Measurements from ENCODE around the gene ZNF552. TPM values are rescaled to one million over a fixed set of nuclear protein-coding genes. Genes with fewer than 3 reads are reported as not detected.
A peak's percentile ranks its signal among the peaks of the same experiment; 100 is the strongest.

Gene ZNF552
- polyA plus RNA-seq, 1 donor, result 7.1 TPM

DNA sequence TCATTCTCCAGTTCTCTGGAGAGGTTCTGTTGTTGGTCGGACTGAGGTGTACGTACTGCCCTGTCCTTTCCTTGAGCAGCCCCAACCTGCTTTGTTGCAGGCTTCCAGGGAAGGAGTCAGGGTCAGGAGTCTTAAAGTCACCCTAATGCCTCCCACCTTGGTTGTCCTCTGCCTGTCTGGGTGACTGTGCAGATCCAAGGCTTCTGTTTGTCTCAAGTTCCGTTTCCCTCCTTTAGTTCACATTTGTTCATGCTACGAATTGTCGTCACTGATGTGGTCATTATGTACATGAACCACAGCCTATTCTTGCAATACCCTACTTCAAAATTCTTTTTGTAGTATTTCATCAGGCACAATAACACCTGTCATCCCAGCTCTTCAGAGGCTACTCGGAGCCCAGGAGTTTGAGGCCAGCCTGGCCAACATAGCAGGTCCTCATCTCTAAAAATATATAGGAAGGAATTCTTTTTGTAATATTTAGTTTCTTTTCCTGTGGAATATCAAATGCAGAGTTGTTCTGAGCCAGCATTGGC, 37.9 kb downstream of the ZNF552 start:
- DNase-seq, result no peak

DNA sequence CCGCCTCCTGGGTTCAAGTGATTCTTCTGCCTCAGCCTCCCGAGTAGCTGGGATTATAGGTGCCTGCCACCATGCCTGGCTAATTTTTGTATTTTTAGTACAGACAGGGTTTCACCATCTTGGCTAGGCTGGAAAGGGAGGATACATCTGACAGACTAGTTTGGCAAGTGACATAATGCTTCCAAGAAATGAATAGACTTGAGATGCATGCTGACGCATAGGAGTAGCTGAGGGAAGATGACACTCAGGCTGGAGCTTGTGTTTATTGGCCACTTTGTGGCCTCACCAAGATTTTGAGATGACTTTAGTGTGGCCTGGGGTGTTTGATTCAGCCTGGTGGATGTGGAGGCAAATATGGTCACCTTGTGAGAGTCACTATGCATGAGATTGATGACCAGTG, 41.2 kb downstream of the ZNF552 start:
- no peak for DNase-seq

DNA sequence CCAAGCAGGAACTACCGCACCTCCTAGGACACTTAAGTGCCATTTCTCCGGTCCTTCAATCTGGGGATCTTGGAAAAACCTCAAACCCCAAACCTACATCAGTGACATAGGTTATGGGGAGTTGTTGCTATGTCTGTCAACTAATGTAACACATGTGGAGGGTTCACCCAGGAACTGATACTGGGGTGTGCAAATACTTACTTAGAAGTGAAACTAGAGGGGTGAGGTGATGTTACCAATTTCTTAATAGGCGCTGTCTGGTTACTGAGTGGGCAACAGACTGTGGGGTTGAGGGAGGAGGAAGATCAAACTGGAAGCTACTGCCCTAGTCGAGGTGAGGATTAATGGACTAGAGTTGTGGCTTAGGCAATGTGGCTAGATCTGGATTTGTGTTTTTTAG, 43.3 kb downstream of the ZNF552 start:
- no peak for DNase-seq

DNA sequence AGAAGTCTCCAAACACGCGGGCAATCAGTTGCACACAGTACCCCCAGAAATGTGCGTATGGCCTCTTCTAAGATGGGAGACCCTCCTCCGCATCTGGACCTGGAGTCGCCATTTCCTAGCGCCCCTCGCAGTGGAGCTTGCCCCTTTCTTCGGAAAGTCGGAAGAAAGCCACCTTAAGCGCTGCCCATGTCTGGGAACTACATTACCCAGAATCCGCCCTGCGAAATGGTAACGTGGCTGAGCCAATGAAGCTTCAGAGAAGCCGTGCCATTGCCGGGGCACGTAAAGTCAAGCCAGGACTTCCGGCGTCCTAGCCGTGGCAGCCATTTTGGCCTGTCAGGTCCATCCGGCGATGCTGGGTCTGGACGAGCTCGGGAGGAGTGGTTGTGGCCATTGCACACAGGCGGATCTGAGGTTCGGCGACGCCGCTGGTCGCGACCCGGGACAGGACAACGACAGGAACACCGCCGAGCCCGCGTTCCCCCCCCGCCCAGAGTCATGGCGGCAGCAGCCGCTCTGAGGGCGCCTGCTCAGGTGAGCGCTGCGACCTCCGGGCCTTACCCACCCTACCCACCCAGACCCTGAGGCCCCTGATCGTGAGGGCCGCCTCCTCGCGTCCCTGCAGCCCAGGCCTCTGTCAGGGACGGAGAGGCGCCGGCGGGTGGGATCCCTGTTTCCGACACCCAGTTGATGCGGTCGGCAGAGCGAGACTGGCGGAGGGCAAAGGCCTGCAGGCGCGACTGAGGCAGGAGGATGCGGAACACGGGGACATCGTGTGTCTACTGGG, 45.2 kb downstream of the ZNF552 start, which contains the start of gene ZNF586:
ZNF586 (plus strand) TSS at position 332 of the 787 bp plus-strand sequence; CDS start at position 499, 167 bp downstream.
- peak; percentile 89 for DNase-seq

DNA sequence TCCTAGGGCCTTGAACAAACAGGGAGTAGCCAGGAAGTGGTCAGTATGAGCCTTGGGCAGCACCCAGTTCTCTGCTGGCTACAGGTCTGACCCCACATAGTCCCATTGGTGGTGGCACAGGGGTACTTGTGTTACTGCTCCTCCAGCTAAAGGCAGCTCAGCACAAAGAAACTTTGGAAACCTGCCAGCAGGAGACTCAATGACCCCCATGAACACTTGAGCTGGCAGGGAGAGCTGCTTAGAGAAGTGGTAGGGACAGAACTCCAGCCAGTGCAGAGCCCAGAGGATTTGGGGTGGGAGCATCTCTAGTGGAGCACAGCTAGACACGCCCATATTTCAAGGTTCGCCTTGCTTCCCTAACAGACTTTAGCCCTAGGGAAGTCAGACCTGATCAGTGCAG, 55.6 kb downstream of the ZNF552 start:
- no peak for DNase-seq

DNA sequence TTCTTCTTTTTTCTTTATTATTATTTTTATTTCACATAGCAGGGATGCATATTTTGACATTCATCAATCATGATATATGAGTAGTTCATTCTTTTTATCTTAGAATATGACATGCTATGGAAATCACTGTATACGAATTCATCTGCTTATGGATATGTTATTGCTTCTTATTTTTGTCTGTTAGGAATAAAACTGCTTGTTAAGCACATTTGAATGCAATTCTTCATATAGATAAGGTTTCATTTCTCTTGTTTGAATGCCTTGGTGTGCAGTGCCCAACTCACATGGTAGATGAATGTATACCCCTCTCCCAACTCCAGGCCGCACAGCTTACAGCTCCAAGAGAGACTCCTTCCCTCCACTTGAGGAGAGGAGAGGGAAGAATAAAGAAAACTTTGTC, 56.8 kb downstream of the ZNF552 start:
- no peak for DNase-seq

Other genes starting within 250 kb of the ZNF552 start
- gene ZNF416, start 236.0 kb downstream of the ZNF552 start, polyA plus RNA-seq (ENCODE audit: insufficient read length), result 5.2 TPM
- 4.6 TPM for gene ZIK1, start 230.8 kb downstream of the ZNF552 start, polyA plus RNA-seq (ENCODE audit: insufficient read length)
- gene ZNF530, start 215.0 kb downstream of the ZNF552 start, polyA plus RNA-seq (ENCODE audit: insufficient read length), result 3.3 TPM
- gene ZNF134, start 200.7 kb downstream of the ZNF552 start, polyA plus RNA-seq (ENCODE audit: insufficient read length), result 11.5 TPM
- gene ZNF211, start 181.7 kb downstream of the ZNF552 start, polyA plus RNA-seq (ENCODE audit: insufficient read length), result 16.3 TPM
- not detected for gene ZSCAN4, start 146.0 kb downstream of the ZNF552 start, polyA plus RNA-seq (ENCODE audit: insufficient read length)
- 5.5 TPM for gene ZNF551, start 132.9 kb downstream of the ZNF552 start, polyA plus RNA-seq (ENCODE audit: insufficient read length)
- 8.3 TPM for gene ZNF154, start 105.7 kb downstream of the ZNF552 start, polyA plus RNA-seq (ENCODE audit: insufficient read length)
- 6.7 TPM for gene ZNF671, start 87.3 kb downstream of the ZNF552 start, polyA plus RNA-seq (ENCODE audit: insufficient read length)
- gene ZNF776, start 68.1 kb downstream of the ZNF552 start, polyA plus RNA-seq (ENCODE audit: insufficient read length), result 13.7 TPM
- 13.6 TPM for gene ZNF586, start 45.2 kb downstream of the ZNF552 start, polyA plus RNA-seq (ENCODE audit: insufficient read length)
- 4.2 TPM for gene ZNF587B, start 15.4 kb upstream of the ZNF552 start, polyA plus RNA-seq (ENCODE audit: insufficient read length)
- gene ZNF587, start 34.9 kb upstream of the ZNF552 start, polyA plus RNA-seq (ENCODE audit: insufficient read length), result 16.1 TPM
- 25.0 TPM for gene ZNF814, start 74.1 kb upstream of the ZNF552 start, polyA plus RNA-seq (ENCODE audit: insufficient read length)
- 14.7 TPM for gene ZNF417, start 101.7 kb upstream of the ZNF552 start, polyA plus RNA-seq (ENCODE audit: insufficient read length)
- gene ZNF418, start 120.5 kb upstream of the ZNF552 start, polyA plus RNA-seq (ENCODE audit: insufficient read length), result 10.2 TPM
- gene ZNF256, start 132.8 kb upstream of the ZNF552 start, polyA plus RNA-seq (ENCODE audit: insufficient read length), result 5.4 TPM
- gene C19orf18, start 159.6 kb upstream of the ZNF552 start, polyA plus RNA-seq (ENCODE audit: insufficient read length), result 0.79 TPM
- gene ZNF606, start 187.9 kb upstream of the ZNF552 start, polyA plus RNA-seq (ENCODE audit: insufficient read length), result 10.8 TPM
- gene ZSCAN1, start 219.1 kb upstream of the ZNF552 start, polyA plus RNA-seq (ENCODE audit: insufficient read length), result 1.6 TPM
- 13.8 TPM for gene ZNF135, start 244.4 kb upstream of the ZNF552 start, polyA plus RNA-seq (ENCODE audit: insufficient read length)

All from hindlimb muscle (tissue), 1 donor.